H9 (cell line): Measurements from ENCODE around the gene TMEM250. TPM values are rescaled to one million over a fixed set of nuclear protein-coding genes. Genes with fewer than 3 reads are reported as not detected.

ENCODE experiments used
- DNase-seq: peaks from one replicate; pipeline ENCODE4 v3.0.0-alpha.2; 2017
- H2AFZ ChIP-seq: one replicate; pipeline ENCODE4 v1.6.1; 2013; ENCODE audit warnings: mild to moderate bottlenecking, low read length, control low read depth, moderate library complexity
- H2AK5ac ChIP-seq: 2 replicates; pipeline ENCODE4 v1.6.1; 2013; ENCODE audit warnings: low read length, control low read depth, mixed read lengths; ENCODE audit not compliant: insufficient read length
- H2BK120ac ChIP-seq: one replicate; pipeline ENCODE4 v1.6.1; 2013; ENCODE audit warnings: low read depth, mild to moderate bottlenecking, low read length, control low read depth, inconsistent platforms; ENCODE audit not compliant: poor library complexity, severe bottlenecking
- H2BK12ac ChIP-seq: 2 replicates; pipeline ENCODE4 v1.6.1; 2013; ENCODE audit warnings: low read length, control low read depth, mixed read lengths, low read depth; ENCODE audit not compliant: insufficient read length
- H2BK15ac ChIP-seq: 2 replicates; pipeline ENCODE4 v1.6.1; 2013; ENCODE audit warnings: low read depth, low read length, control low read depth
- H2BK20ac ChIP-seq: one replicate; pipeline ENCODE4 v1.6.1; 2013; ENCODE audit warnings: low read depth, mild to moderate bottlenecking, low read length, control low read depth, inconsistent platforms; ENCODE audit not compliant: poor library complexity, severe bottlenecking
- H2BK5ac ChIP-seq: 2 replicates; pipeline ENCODE4 v1.6.1; 2013; ENCODE audit warnings: low read length, control low read depth, mixed read lengths; ENCODE audit not compliant: insufficient read length
- H3K14ac ChIP-seq: 2 replicates; pipeline ENCODE4 v1.6.1; 2013; ENCODE audit warnings: low read length, control low read depth; ENCODE audit not compliant: insufficient read depth
- H3K18ac ChIP-seq: 2 replicates; pipeline ENCODE4 v1.6.1; 2013; ENCODE audit warnings: low read depth, mild to moderate bottlenecking, mixed read lengths, low read length, control low read depth; ENCODE audit not compliant: insufficient read length
- H3K23ac ChIP-seq: 2 replicates; pipeline ENCODE4 v1.6.1; 2013; ENCODE audit warnings: low read length, control low read depth, mixed read lengths, low read depth; ENCODE audit not compliant: insufficient read length
- H3K23me2 ChIP-seq: 2 replicates; pipeline ENCODE4 v1.6.1; 2013; ENCODE audit warnings: low read depth, mild to moderate bottlenecking, mixed read lengths, low read length, control low read depth; ENCODE audit not compliant: insufficient read length, poor library complexity, severe bottlenecking
- H3K27ac ChIP-seq: 2 replicates; pipeline ENCODE4 v1.5.1; 2013; ENCODE audit warnings: low read length, control low read depth, mixed read lengths, low read depth; ENCODE audit not compliant: insufficient read length
- H3K27me3 ChIP-seq: 2 replicates; pipeline ENCODE4 v1.6.1; 2013; ENCODE audit warnings: low read length, control low read depth, inconsistent platforms; ENCODE audit not compliant: insufficient read depth
- H3K4ac ChIP-seq: 2 replicates; pipeline ENCODE4 v1.6.1; 2013; ENCODE audit warnings: low read depth, mild to moderate bottlenecking, control low read depth, inconsistent platforms, low read length, moderate library complexity
- H3K4me1 ChIP-seq: 2 replicates; pipeline ENCODE4 v1.6.1; 2013; ENCODE audit warnings: low read length, control low read depth, inconsistent platforms; ENCODE audit not compliant: insufficient read depth
- H3K4me2 ChIP-seq: 2 replicates; pipeline ENCODE4 v1.6.1; 2013; ENCODE audit warnings: low read length, control low read depth, mixed read lengths; ENCODE audit not compliant: insufficient read length, insufficient read depth
- H3K56ac ChIP-seq: 2 replicates; pipeline ENCODE4 v1.6.1; 2013; ENCODE audit warnings: low read depth, mild to moderate bottlenecking, mixed read lengths, low read length, control low read depth; ENCODE audit not compliant: insufficient read length
- H3K79me1 ChIP-seq: 2 replicates; pipeline ENCODE4 v1.6.1; 2013; ENCODE audit warnings: low read depth, mild to moderate bottlenecking, moderate library complexity, low read length, control low read depth, inconsistent platforms; ENCODE audit not compliant: insufficient read depth, poor library complexity, severe bottlenecking
- H3K79me2 ChIP-seq: 2 replicates; pipeline ENCODE4 v1.6.1; 2013; ENCODE audit warnings: low read length, control low read depth, inconsistent platforms; ENCODE audit not compliant: insufficient read depth
- H3K9ac ChIP-seq: 2 replicates; pipeline ENCODE4 v1.6.1; 2013; ENCODE audit warnings: low read length, control low read depth, mixed read lengths; ENCODE audit not compliant: insufficient read length; ENCODE audit errors: extremely low read depth
- H3K9me3 ChIP-seq: one replicate; pipeline ENCODE4 v1.6.1; 2013; ENCODE audit warnings: low read depth, low read length, inconsistent platforms; ENCODE audit not compliant: control insufficient read depth
- H3T11ph ChIP-seq: one replicate; pipeline ENCODE4 v1.6.1; 2013; ENCODE audit warnings: mild to moderate bottlenecking, low read length, control low read depth, inconsistent platforms
- H4K20me1 ChIP-seq: one replicate; pipeline ENCODE4 v1.6.1; 2013; ENCODE audit not compliant: control insufficient read depth, insufficient read length, insufficient read depth
- H4K5ac ChIP-seq: 2 replicates; pipeline ENCODE4 v1.6.1; 2013; ENCODE audit warnings: low read depth, mild to moderate bottlenecking, mixed read lengths, low read length, control low read depth; ENCODE audit not compliant: insufficient read length
- H4K8ac ChIP-seq: replicated peaks from 2 replicates; pipeline ENCODE4 v1.6.1; 2013; ENCODE audit warnings: low read length, control low read depth, mixed read lengths, low read depth; ENCODE audit not compliant: insufficient read length
- H4K91ac ChIP-seq: 2 replicates; pipeline ENCODE4 v1.6.1; 2013; ENCODE audit warnings: low read depth, mild to moderate bottlenecking, moderate library complexity, mixed read lengths, low read length, control low read depth; ENCODE audit not compliant: insufficient read length
- H3K27ac Mint-ChIP-seq, 3 experiments: 2 replicates in 2 of 3; 3 replicates in 1 of 3; pipeline ENCODE4 v1.8.0; 2020 to 2021; ENCODE audit warnings: mixed read lengths in 3 of 3, mild to moderate bottlenecking in 1 of 3, moderate library complexity in 1 of 3
- H3K27me3 Mint-ChIP-seq: 2 replicates; pipeline ENCODE4 v1.8.0; 2021; ENCODE audit warnings: low read depth, mild to moderate bottlenecking, moderate library complexity, mixed read lengths
- H3K36me3 Mint-ChIP-seq, 3 experiments: 2 replicates in 2 of 3; 3 replicates in 1 of 3; pipeline ENCODE4 v1.8.0; 2020 to 2021; ENCODE audit warnings: low read depth in 3 of 3, mixed read lengths in 3 of 3; ENCODE audit not compliant: insufficient read depth in 1 of 3
- H3K4me1 Mint-ChIP-seq, 2 experiments: 2 replicates each; pipeline ENCODE4 v1.8.0; 2020; ENCODE audit warnings: mixed read lengths in 2 of 2
- H3K4me3 Mint-ChIP-seq, 2 experiments: 2 replicates in 1 of 2; 3 replicates in 1 of 2; pipeline ENCODE4 v1.8.0; 2020 to 2021; ENCODE audit warnings: mild to moderate bottlenecking in 2 of 2, mixed read lengths in 2 of 2, moderate library complexity in 1 of 2
- H3K9me3 Mint-ChIP-seq, 2 experiments: 2 replicates in 1 of 2; 3 replicates in 1 of 2; pipeline ENCODE4 v1.8.0; 2020; ENCODE audit warnings: mild to moderate bottlenecking in 2 of 2, mixed read lengths in 2 of 2, moderate library complexity in 1 of 2
- CTCF ChIP-seq: fragments of 200-600 bp; sonication (generic); conservative IDR thresholded peaks from 3 replicates; pipeline ENCODE4 v1.8.0; 2021; ENCODE audit warnings: antibody characterized with exemption, mild to moderate bottlenecking
- WGBS: extraction: QIAGEN DNeasy Blood & Tissue Kit; methylation state at CpG from one replicate; pipeline ENCODE4 v1.1.7; 2013; ENCODE audit warnings: missing lambda C conversion rate, low lambda C conversion rate, mixed read lengths; ENCODE audit not compliant: insufficient read length; ENCODE audit errors: extremely low coverage; 5-methylcytosine and 5-hydroxymethylcytosine counted together
- total RNA-seq: library from RNA; stranded (reverse); gene quantifications from 2 replicates; pipeline ENCODE4 v1.2.1, GENCODE V29; 2021

TMEM250 gene
- total RNA-seq, 1 experiment from 2014 or later, result 48.1 TPM

- DNase-seq, result no peak
- peaks cover 2% of the 10 kb centered on the region; the same call in 1 of the 2 replicates for H3K4me1 ChIP-seq
- no peak overlapping the region for H3K4me2 ChIP-seq
- H2BK12ac ChIP-seq, result no peak overlapping the region
- peaks cover 6% of the 10 kb centered on the region for H4K20me1 ChIP-seq
- H4K8ac ChIP-seq, result no peak overlapping the region
- no peak overlapping the region for H2BK5ac ChIP-seq
- peaks cover 24 to 37% of the 10 kb centered on the region in 2 experiments for H3K4me1 Mint-ChIP-seq
- no peak overlapping the region for H2AFZ ChIP-seq
- H3K9me3 Mint-ChIP-seq, result no peaks in the 10 kb centered on the region
- no peak overlapping the region for H2BK20ac ChIP-seq
- no peak overlapping the region for H2AK5ac ChIP-seq
- H3K36me3 Mint-ChIP-seq, result no peaks in the 10 kb centered on the region
- H3K27ac ChIP-seq, result no peak overlapping the region
- peaks cover 42% of the 10 kb centered on the region for H3K27me3 Mint-ChIP-seq
- WGBS, result no CpG with 5 or more reads among the region's 5 CpGs
- H3K79me2 ChIP-seq, result no peaks in the 10 kb centered on the region
- peaks cover 4% of the 10 kb centered on the region for H3K23me2 ChIP-seq
- no peak for TF ChIP-seq CTCF
- peak overlapping the region; percentile 29 to 72; a peak in 4 of 5 replicates for H3K4me3 Mint-ChIP-seq
- H3K23ac ChIP-seq, result no peak overlapping the region
- H2BK120ac ChIP-seq, result no peak overlapping the region
- H3K27me3 ChIP-seq, result peaks cover 3% of the 10 kb centered on the region; the same call in 1 of the 2 replicates
- H3T11ph ChIP-seq, result no peak overlapping the region
- H3K18ac ChIP-seq, result no peak overlapping the region
- no peak overlapping the region for H3K14ac ChIP-seq
- H4K91ac ChIP-seq, result no peak overlapping the region
- H3K4ac ChIP-seq, result no peak overlapping the region
- H3K9ac ChIP-seq, result no peak overlapping the region
- H2BK15ac ChIP-seq, result no peak overlapping the region
- H3K56ac ChIP-seq, result no peak overlapping the region
- no peaks in the 10 kb centered on the region for H3K9me3 ChIP-seq
- H3K27ac Mint-ChIP-seq, result no peak overlapping the region
- no peak overlapping the region for H4K5ac ChIP-seq
- no peaks in the 10 kb centered on the region for H3K79me1 ChIP-seq
These were observed 22.1 kb downstream of the TMEM250 start for GRCh38 chr9:136096505-136097001.
